OCI-LY7 (cell line): ENCODE measurements around the gene ALG9. TPM values are rescaled to one million over a fixed set of nuclear protein-coding genes. Genes with fewer than 3 reads are reported as not detected.

Source experiments
- BruUV-seq: library from RNA; stranded (reverse); fragments of 400-500 nt; replicated peaks from 2 replicates; lab custom pipeline; 2021; lab: Mats Ljungman, UMichigan
- CTCF ChIA-PET: fragments of 300-600 bp; sonication (Branson Sonifier 250); formaldehyde crosslinking; loops from one replicate; lab custom pipeline; 2022; ENCODE audit warnings: antibody characterized with exemption; ENCODE audit not compliant: unreplicated experiment; lab: Charles Lee
- POLR2A ChIA-PET: fragments of 300-600 bp; sonication (Branson Sonifier 250); formaldehyde crosslinking; loops from one replicate; lab custom pipeline; 2022; ENCODE audit warnings: antibody characterized with exemption; lab: Charles Lee
- DNase-seq: peaks from one replicate; pipeline ENCODE4 v3.0.0-alpha.2; 2015; ENCODE audit warnings: low spot score
- H2AFZ ChIP-seq: fragments of 200-600 bp; sonication (generic), shearing (Covaris generic); 2 replicates; pipeline ENCODE4 v1.6.1; 2014; ENCODE audit warnings: mild to moderate bottlenecking, antibody characterized with exemption, low read length, moderate library complexity
- H3K27ac ChIP-seq: fragments of 200-600 bp; sonication (generic); 2 replicates; pipeline ENCODE4 v1.5.1; 2014; ENCODE audit warnings: mixed run types, low read depth, mild to moderate bottlenecking, moderate library complexity, low read length, inconsistent platforms; ENCODE audit not compliant: poor library complexity, severe bottlenecking
- H3K36me3 ChIP-seq: fragments of 200-600 bp; sonication (generic); 2 replicates; pipeline ENCODE4 v1.6.1; 2014; ENCODE audit warnings: mild to moderate bottlenecking, antibody characterized with exemption, low read length, moderate library complexity, mixed read lengths; ENCODE audit not compliant: insufficient read depth
- H3K4me1 ChIP-seq: fragments of 200-600 bp; sonication (generic); 2 replicates; pipeline ENCODE4 v1.5.1; 2014; ENCODE audit warnings: mild to moderate bottlenecking, low read length; ENCODE audit not compliant: insufficient read depth, poor library complexity, severe bottlenecking
- H3K4me2 ChIP-seq: fragments of 200-600 bp; sonication (generic); 2 replicates; pipeline ENCODE4 v1.6.1; 2014; ENCODE audit warnings: mild to moderate bottlenecking, low read length
- H3K4me3 ChIP-seq: fragments of 200-600 bp; sonication (generic); 2 replicates; pipeline ENCODE4 v1.5.1; 2014; ENCODE audit warnings: mild to moderate bottlenecking, low read depth, low read length; ENCODE audit not compliant: poor library complexity, severe bottlenecking
- H3K79me2 ChIP-seq: fragments of 200-600 bp; sonication (generic); 2 replicates; pipeline ENCODE4 v1.6.1; 2016; ENCODE audit warnings: low read depth, mild to moderate bottlenecking, low read length, moderate library complexity, mixed read lengths; ENCODE audit not compliant: insufficient read depth
- H3K9me2 ChIP-seq: fragments of 200-600 bp; sonication (generic); 2 replicates; pipeline ENCODE4 v1.6.1; 2016; ENCODE audit warnings: mild to moderate bottlenecking, low read length, mixed read lengths; ENCODE audit not compliant: insufficient read depth
- H3K9me3 ChIP-seq: fragments of 200-600 bp; sonication (generic); 2 replicates; pipeline ENCODE4 v1.6.1; 2014; ENCODE audit warnings: mild to moderate bottlenecking, mixed run types, low read length, mixed read lengths
- H4K20me1 ChIP-seq: fragments of 200-600 bp; sonication (generic); 2 replicates; pipeline ENCODE4 v1.6.1; 2014; ENCODE audit warnings: mild to moderate bottlenecking, antibody characterized with exemption, low read length, moderate library complexity, mixed read lengths; ENCODE audit not compliant: insufficient read depth
- EZH2phosphoT487 ChIP-seq: fragments of 200-600 bp; sonication (generic); IDR thresholded peaks from 2 replicates; pipeline ENCODE4 v1.6.1; 2018; ENCODE audit warnings: low read depth, borderline replicate concordance, mild to moderate bottlenecking, mixed run types, antibody characterized with exemption, low read length, moderate library complexity, mixed read lengths
- intact Hi-C: fragments of 100-400 bp; cut with micrococcal nuclease; formaldehyde crosslinking; loops from one replicate; pipeline ENCODE4 v1.10.0; 2022; ENCODE audit not compliant: unreplicated experiment
- total RNA-seq, 2 experiments: library from RNA; depleted of rRNA in 1 of 2; stranded (reverse); fragments of >200 nt in 1 of 2; shearing (Covaris generic) in 1 of 2; gene quantifications; 2 replicates each; pipeline ENCODE4 v1.2.3, GENCODE V29; 2014 to 2022
- TF ChIP-seq, protein P1 (sequence below): fragments of 200-600 bp; sonication (generic); conservative IDR thresholded peaks from 2 replicates; pipeline ENCODE4 v1.5.1; 2014; ENCODE audit warnings: mild to moderate bottlenecking, antibody characterized with exemption, low read length, moderate library complexity, mixed read lengths

ALG9 gene
- total RNA-seq, 2 experiments from 2014 or later, result 16.8 to 21.6 TPM

DNA sequence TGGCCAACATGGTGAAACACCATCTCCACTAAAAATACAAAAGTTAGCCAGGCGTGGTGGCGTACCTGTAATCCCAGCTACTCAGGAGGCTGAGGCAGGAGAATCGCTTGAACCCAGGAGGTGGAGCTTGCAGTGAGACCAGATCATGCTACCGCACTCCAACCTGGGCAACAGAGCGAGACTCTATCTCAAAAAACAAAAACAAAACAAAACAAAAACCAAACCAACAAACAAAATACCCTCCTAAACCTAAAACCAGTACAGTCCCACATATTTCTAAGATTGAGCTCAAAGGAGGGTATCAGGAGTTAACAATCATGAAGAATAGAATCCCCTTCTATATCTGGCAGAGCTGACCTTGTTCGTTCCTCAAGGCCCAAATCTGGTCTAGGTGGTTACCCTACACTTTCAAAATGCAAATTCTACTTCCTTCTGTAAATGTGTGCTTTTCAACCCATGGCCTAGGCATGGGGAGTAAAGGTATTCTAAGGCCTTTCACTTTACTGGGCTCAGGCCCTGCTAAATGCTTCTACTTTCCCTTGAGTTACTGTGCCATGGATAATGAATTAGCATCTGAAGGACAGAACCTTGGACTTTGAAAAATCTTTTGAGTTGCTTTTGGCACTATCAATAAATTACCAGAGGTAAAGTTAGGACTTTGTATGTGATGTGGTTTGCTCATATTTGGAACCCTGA, 94.8 kb downstream of the ALG9 start:
- ChIA-PET POLR2A (interaction anchor here (0.6 to 4.4 kb wide), 16 partner anchors 10 to 1462 kb away, joined by 3 to 52 read pairs (median 4); partner anchors contain the start of genes PPP2R1B and SIK2), CTCF (interaction anchor here (0.6 to 2.8 kb wide), 7 partner anchors 10 to 210 kb away, joined by 3 to 18 read pairs (median 3); partner anchors contain the start of gene PPP2R1B)
- Histone ChIP-seq H2AFZ (peak overlapping the region; percentile 86), H3K4me1 (peaks cover 29% of the 10 kb centered on the region), H3K9me3 (no peaks in the 10 kb centered on the region), H4K20me1 (no peaks in the 10 kb centered on the region), H3K79me2 (no peaks in the 10 kb centered on the region), H3K9me2 (no peaks in the 10 kb centered on the region), H3K4me3 (peak overlapping the region; percentile 32), H3K36me3 (no peaks in the 10 kb centered on the region), H3K27ac (peak overlapping the region; percentile 71), H3K4me2 (peak overlapping the region; percentile 61)
- BruUV-seq, result TSS peak; percentile 79
- no peak for TF ChIP-seq EZH2phosphoT487
- TF ChIP-seq, protein P1, sequence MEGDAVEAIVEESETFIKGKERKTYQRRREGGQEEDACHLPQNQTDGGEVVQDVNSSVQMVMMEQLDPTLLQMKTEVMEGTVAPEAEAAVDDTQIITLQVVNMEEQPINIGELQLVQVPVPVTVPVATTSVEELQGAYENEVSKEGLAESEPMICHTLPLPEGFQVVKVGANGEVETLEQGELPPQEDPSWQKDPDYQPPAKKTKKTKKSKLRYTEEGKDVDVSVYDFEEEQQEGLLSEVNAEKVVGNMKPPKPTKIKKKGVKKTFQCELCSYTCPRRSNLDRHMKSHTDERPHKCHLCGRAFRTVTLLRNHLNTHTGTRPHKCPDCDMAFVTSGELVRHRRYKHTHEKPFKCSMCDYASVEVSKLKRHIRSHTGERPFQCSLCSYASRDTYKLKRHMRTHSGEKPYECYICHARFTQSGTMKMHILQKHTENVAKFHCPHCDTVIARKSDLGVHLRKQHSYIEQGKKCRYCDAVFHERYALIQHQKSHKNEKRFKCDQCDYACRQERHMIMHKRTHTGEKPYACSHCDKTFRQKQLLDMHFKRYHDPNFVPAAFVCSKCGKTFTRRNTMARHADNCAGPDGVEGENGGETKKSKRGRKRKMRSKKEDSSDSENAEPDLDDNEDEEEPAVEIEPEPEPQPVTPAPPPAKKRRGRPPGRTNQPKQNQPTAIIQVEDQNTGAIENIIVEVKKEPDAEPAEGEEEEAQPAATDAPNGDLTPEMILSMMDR, result no peak
- DNase-seq, result peak; percentile 81
- intact Hi-C loops, result loop anchor here (1.0 to 5.0 kb wide), 6 partner anchors 62 to 211 kb away; partner anchors contain the start of gene SIK2

DNA sequence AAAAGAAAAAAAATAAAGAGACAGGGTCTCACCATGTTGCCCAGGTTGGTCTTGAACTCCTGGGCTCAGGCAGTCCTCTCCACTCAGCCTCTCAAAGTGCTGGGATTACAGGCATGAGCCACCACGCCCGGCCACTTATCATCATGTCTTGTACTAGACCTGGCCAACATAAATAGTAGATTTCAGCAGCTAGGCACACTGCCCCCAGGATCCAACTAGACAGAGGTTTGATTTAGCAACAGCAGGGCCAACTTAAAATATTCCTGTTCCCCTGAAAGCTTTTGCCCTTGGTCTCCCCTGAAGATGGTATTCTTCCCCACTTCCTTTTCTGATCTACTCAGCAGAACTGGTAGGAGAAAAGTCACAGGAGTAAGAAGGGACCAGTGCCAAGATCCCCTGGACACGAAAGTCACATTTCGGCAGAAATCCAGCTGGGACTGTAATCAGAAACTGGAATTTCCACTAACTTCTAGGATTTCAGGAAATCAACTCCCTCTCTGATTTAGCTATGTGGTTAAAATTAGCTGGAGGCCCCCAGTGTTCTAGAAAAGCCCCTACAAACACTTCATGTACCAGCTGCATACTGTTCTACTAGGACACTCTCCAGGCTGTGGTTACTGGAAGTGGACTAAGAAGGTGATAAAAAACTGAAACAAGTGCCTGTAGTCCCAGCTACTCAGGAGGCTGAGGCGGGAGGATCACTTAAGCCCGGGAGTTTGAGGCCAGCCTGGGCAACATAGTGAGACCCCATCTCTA, 96.2 kb downstream of the ALG9 start:
- Histone ChIP-seq H4K20me1 (no peaks in the 10 kb centered on the region), H3K4me2 (no peak overlapping the region), H3K4me1 (peaks cover 29% of the 10 kb centered on the region), H3K27ac (no peak overlapping the region), H3K79me2 (no peaks in the 10 kb centered on the region), H3K9me2 (no peaks in the 10 kb centered on the region), H3K9me3 (no peaks in the 10 kb centered on the region), H3K36me3 (no peaks in the 10 kb centered on the region), H3K4me3 (no peak overlapping the region), H2AFZ (no peak overlapping the region)
- intact Hi-C loops, result loop anchor here (5.0 kb wide), 1 partner anchor 78 kb away; no protein-coding TSS in a partner anchor
- no TSS peak for BruUV-seq
- CTCF ChIA-PET, result interaction anchor here (1.0 kb wide), 1 partner anchor 184 kb away, joined by 3 read pairs; no protein-coding TSS in a partner anchor
- DNase-seq, result no peak
- TF ChIP-seq, protein P1, result no peak
- no peak for TF ChIP-seq EZH2phosphoT487
- POLR2A ChIA-PET, result interaction anchor here (3.0 to 4.4 kb wide), 2 partner anchors 8 to 172 kb away, joined by 6 to 52 read pairs; partner anchors contain the start of genes PPP2R1B and SIK2
